CD14-positive monocyte (primary cell): ENCODE results near the gene MAPK7. TPM values are rescaled to one million over a fixed set of nuclear protein-coding genes. Genes with fewer than 3 reads are reported as not detected.
A peak's percentile ranks its signal among the peaks of the same experiment; 100 is the strongest.

Experiments
- DNase-seq, 3 donors: peaks; one replicate each; pipeline ENCODE4 v3.0.0-alpha.2; 2011 to 2022
- H2AFZ ChIP-seq: 2 replicates; pipeline ENCODE4 v1.6.0; 2012; ENCODE audit warnings: mild to moderate bottlenecking, low read depth, low read length, inconsistent platforms; ENCODE audit not compliant: insufficient read depth, poor library complexity, severe bottlenecking
- H3K27ac ChIP-seq, 2 donors: 1 replicate in 1 of 2; 2 replicates in 1 of 2; pipeline ENCODE4 v1.5.1; 2012 to 2013; ENCODE audit warnings: low read length in 2 of 2, control low read depth in 1 of 2, inconsistent platforms in 1 of 2, low read depth in 1 of 2, mild to moderate bottlenecking in 1 of 2
- H3K27me3 ChIP-seq, 2 donors: one replicate each; pipeline versions ENCODE4 v1.6.0 to v1.6.1; 2011 to 2013; ENCODE audit warnings: low read length in 2 of 2; ENCODE audit not compliant: control insufficient read depth in 2 of 2, insufficient read depth in 2 of 2
- H3K36me3 ChIP-seq, 2 donors: replicated peaks in 1 of 2; 1 replicate in 1 of 2; 2 replicates in 1 of 2; pipeline versions ENCODE4 v1.5.1 to v1.6.1; 2012 to 2013; ENCODE audit warnings: low read length in 2 of 2, control low read depth in 1 of 2, inconsistent platforms in 1 of 2, mild to moderate bottlenecking in 1 of 2; ENCODE audit not compliant: insufficient read depth in 2 of 2, control insufficient read depth in 1 of 2
- H3K4me1 ChIP-seq, 2 donors: 1 replicate in 1 of 2; 2 replicates in 1 of 2; pipeline versions ENCODE4 v1.5.1 to v1.6.1; 2012 to 2013; ENCODE audit warnings: low read length in 2 of 2, control low read depth in 1 of 2, inconsistent platforms in 1 of 2, mild to moderate bottlenecking in 1 of 2, moderate library complexity in 1 of 2; ENCODE audit not compliant: insufficient read depth in 2 of 2, control insufficient read depth in 1 of 2
- H3K4me2 ChIP-seq: replicated peaks from 2 replicates; pipeline ENCODE3; 2012; ENCODE audit warnings: low read length, moderate library complexity, mild to moderate bottlenecking; ENCODE audit not compliant: poor library complexity, severe bottlenecking; ENCODE audit errors: extremely low read depth
- H3K4me3 ChIP-seq, 3 experiments: fragments of 200-600 bp in 1 of 3; sonication (generic) in 1 of 3; replicated peaks in 1 of 3; 1 replicate in 2 of 3; 2 replicates in 1 of 3; pipeline ENCODE4 v1.5.1; 2011 to 2013; ENCODE audit warnings: low read length in 3 of 3, mild to moderate bottlenecking in 3 of 3, control low read depth in 2 of 3, low read depth in 2 of 3, inconsistent platforms in 1 of 3, moderate library complexity in 1 of 3
- H3K79me2 ChIP-seq: 2 replicates; pipeline ENCODE4 v1.6.0; 2012; ENCODE audit warnings: mild to moderate bottlenecking, control low read depth, inconsistent platforms, low read length, moderate library complexity; ENCODE audit not compliant: insufficient read depth
- H3K9ac ChIP-seq: 2 replicates; pipeline ENCODE4 v1.6.0; 2017; ENCODE audit warnings: low read length, mild to moderate bottlenecking; ENCODE audit not compliant: insufficient read depth, poor library complexity, severe bottlenecking
- H3K9me3 ChIP-seq, 2 donors: replicated peaks in 1 of 2; 1 replicate in 1 of 2; 2 replicates in 1 of 2; pipeline versions ENCODE4 v1.5.1 to v1.6.1; 2012 to 2013; ENCODE audit warnings: low read length in 2 of 2, control low read depth in 1 of 2; ENCODE audit not compliant: control insufficient read depth in 1 of 2, insufficient read depth in 1 of 2
- H4K20me1 ChIP-seq: 2 replicates; pipeline ENCODE4 v1.6.0; 2012; ENCODE audit warnings: mild to moderate bottlenecking, low read length, control low read depth, moderate library complexity; ENCODE audit not compliant: insufficient read depth
- H3K27ac Mint-ChIP-seq, 7 donors: one replicate each; pipeline ENCODE4 v1.8.0; 2020; ENCODE audit warnings: mild to moderate bottlenecking in 7 of 7, mixed read lengths in 7 of 7, moderate library complexity in 6 of 7, inconsistent platforms in 2 of 7
- H3K27me3 Mint-ChIP-seq, 3 donors: one replicate each; pipeline ENCODE4 v1.8.0; 2021 to 2022; ENCODE audit warnings: low read depth in 3 of 3, mild to moderate bottlenecking in 3 of 3, mixed read lengths in 3 of 3, moderate library complexity in 3 of 3, inconsistent platforms in 1 of 3
- H3K36me3 Mint-ChIP-seq, 2 donors: one replicate each; pipeline ENCODE4 v1.8.0; 2020; ENCODE audit warnings: mixed read lengths in 2 of 2, inconsistent platforms in 1 of 2, mild to moderate bottlenecking in 1 of 2
- H3K4me1 Mint-ChIP-seq: one replicate; pipeline ENCODE4 v1.8.0; 2020; ENCODE audit warnings: mild to moderate bottlenecking, mixed read lengths
- H3K4me3 Mint-ChIP-seq, 2 donors: one replicate each; pipeline ENCODE4 v1.8.0; 2020; ENCODE audit warnings: mild to moderate bottlenecking in 2 of 2, mixed read lengths in 2 of 2, moderate library complexity in 1 of 2
- H3K9me3 Mint-ChIP-seq, 7 donors: one replicate each; pipeline ENCODE4 v1.8.0; 2020 to 2022; ENCODE audit warnings: mixed read lengths in 7 of 7, mild to moderate bottlenecking in 6 of 7, moderate library complexity in 6 of 7, inconsistent platforms in 2 of 7
- CTCF ChIP-seq: fragments of 200-600 bp; IDR thresholded peaks from one replicate; pipeline ENCODE4 v1.8.0; 2022; ENCODE audit warnings: antibody characterized with exemption, mild to moderate bottlenecking
- WGBS: methylation state at CpG from one replicate; pipeline ENCODE4 v1.1.5; 2013; ENCODE audit warnings: missing lambda C conversion rate; ENCODE audit not compliant: insufficient coverage; 5-methylcytosine and 5-hydroxymethylcytosine counted together
- intact Hi-C, 2 donors: fragments of 100-400 bp; cut with micrococcal nuclease; formaldehyde crosslinking; loops; one replicate each; pipeline versions ENCODE4 v1.15.0 to v1.15.1; 2023
- polyA plus RNA-seq, 3 donors: library from polyadenylated mRNA; depleted of rRNA in 1 of 3; unstranded in 2 of 3; stranded (reverse) in 1 of 3; fragments of 300-500 nt in 2 of 3; fragments of >200 nt in 1 of 3; fragmentation: Illumina TruSeq in 2 of 3; gene quantifications; 1 replicate in 2 of 3; 2 replicates in 1 of 3; pipeline ENCODE4 v1.2.3, GENCODE V29; 2012 to 2021

MAPK7 gene
- polyA plus RNA-seq, 3 donors: 9.3 to 130 (median 10.0) TPM

- peak overlapping the region in 1 of 7 donors; percentile 38 for H3K27ac Mint-ChIP-seq
- Histone ChIP-seq H3K4me1 (peaks cover 3 to 7% of the 10 kb centered on the region in 2 donors), H2AFZ (no peak overlapping the region), H4K20me1 (no peaks in the 10 kb centered on the region), H3K4me2 (no peak overlapping the region), H3K9me3 (no peaks in the 10 kb centered on the region), H3K9ac (no peak overlapping the region), H3K27ac (no peak overlapping the region), H3K4me3 (no peak overlapping the region), H3K36me3 (no peaks in the 10 kb centered on the region), H3K79me2 (no peaks in the 10 kb centered on the region), H3K27me3 (no peaks in the 10 kb centered on the region)
- H3K36me3 Mint-ChIP-seq: no peaks in the 10 kb centered on the region
- peaks cover 0 to 3% (median 0%) of the 10 kb centered on the region in 7 donors for H3K9me3 Mint-ChIP-seq
- H3K4me3 Mint-ChIP-seq: no peak overlapping the region
- no CpG with 5 or more reads among the region's 6 CpGs for WGBS
- no peak for DNase-seq
- H3K27me3 Mint-ChIP-seq: peaks cover 0 to 6% (median 2%) of the 10 kb centered on the region in 3 donors
- intact Hi-C loops: no loop called here
- H3K4me1 Mint-ChIP-seq: peaks cover 14% of the 10 kb centered on the region
- TF ChIP-seq CTCF: no peak
These were observed 43.6 kb downstream of the MAPK7 start for GRCh38 chr17:19421926-19422325.

DNA sequence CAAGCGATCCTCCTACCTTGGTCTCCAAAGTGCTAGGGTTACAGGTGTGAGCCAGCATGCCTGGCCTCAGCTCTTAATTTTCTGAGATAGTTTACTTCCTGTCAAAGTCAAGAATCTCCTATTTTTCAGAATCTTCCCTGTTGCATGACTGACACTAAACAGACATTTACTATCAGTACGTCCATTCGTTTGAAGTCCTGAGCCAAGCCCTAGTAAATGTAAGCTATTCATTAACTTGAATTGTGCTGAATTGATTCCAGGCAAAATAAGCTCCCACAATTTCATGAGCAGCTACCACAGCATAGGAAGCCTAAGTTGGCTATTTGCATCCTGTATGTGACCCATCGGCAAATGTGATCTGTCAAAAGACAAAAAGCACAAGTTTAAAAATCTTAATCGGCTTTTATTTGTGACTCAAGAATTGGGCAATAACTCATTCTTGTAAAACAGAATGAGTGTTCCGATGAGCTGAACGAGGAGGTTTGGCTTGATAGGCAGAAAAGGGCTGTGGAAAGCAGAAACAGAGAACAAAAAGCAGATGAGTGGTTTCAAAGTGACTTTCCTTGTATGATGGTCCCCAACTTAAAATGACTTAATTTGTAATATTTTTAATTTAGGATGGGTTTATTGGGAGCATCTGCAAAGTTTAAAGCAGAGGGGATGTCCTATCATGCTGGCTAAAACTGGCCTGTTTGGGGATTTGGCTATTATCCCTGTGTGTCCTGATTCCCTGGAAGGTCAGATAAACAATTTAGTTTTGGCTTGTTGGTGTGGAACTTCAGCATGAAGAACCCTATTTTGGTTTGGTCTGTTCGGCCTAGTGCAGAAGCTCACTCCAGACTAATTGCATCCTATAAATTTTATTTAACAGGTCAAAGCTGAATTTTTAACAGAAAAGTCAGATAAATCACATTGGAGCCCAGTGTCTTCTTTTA lies 46.9 kb downstream of the MAPK7 start:
- 96% methylated on average over 3 of the region's 8 CpGs for WGBS
- DNase-seq: no peak
- no peak overlapping the region for H3K4me2 ChIP-seq
- peaks cover 3 to 21% (median 12%) of the 10 kb centered on the region in 3 donors for H3K27me3 Mint-ChIP-seq
- no peaks in the 10 kb centered on the region for H3K27me3 ChIP-seq
- H3K36me3 ChIP-seq: no peaks in the 10 kb centered on the region
- peaks cover 0 to 3% (median 0%) of the 10 kb centered on the region in 7 donors for H3K9me3 Mint-ChIP-seq
- TF ChIP-seq CTCF: no peak
- no peaks in the 10 kb centered on the region for H3K79me2 ChIP-seq
- H3K4me1 Mint-ChIP-seq: no peaks in the 10 kb centered on the region
- H2AFZ ChIP-seq: no peak overlapping the region
- H3K4me1 ChIP-seq: no peaks in the 10 kb centered on the region
- intact Hi-C loops: no loop called here
- H4K20me1 ChIP-seq: no peaks in the 10 kb centered on the region
- no peak overlapping the region for H3K27ac ChIP-seq
- no peak overlapping the region for H3K4me3 ChIP-seq
- no peak overlapping the region for H3K27ac Mint-ChIP-seq
- H3K9ac ChIP-seq: no peak overlapping the region
- no peaks in the 10 kb centered on the region for H3K9me3 ChIP-seq
- H3K36me3 Mint-ChIP-seq: no peaks in the 10 kb centered on the region
- H3K4me3 Mint-ChIP-seq: no peak overlapping the region
